HAP-1 (cell line): ENCODE measurements around the gene RELL2.

Experiments
- DNase-seq, 2 experiments: peaks; one replicate each; pipeline ENCODE4 v3.0.0-alpha.2; 2016 to 2020; ENCODE audit warnings: low spot score in 2 of 2
- H3K27me3 ChIP-seq: fragments of 250-450 bp; sonication (Bioruptor Pico); 2 replicates; pipeline ENCODE4 v1.5.1; 2020; ENCODE audit warnings: low read depth, mild to moderate bottlenecking, moderate library complexity
- H3K36me3 ChIP-seq: fragments of 250-450 bp; sonication (Bioruptor Pico); replicated peaks from 2 replicates; pipeline ENCODE4 v1.5.1; 2020; ENCODE audit warnings: mild to moderate bottlenecking
- H3K4me1 ChIP-seq: fragments of 250-450 bp; sonication (Bioruptor Pico); 2 replicates; pipeline ENCODE4 v1.5.1; 2020; ENCODE audit warnings: mild to moderate bottlenecking
- H3K4me3 ChIP-seq: fragments of 250-450 bp; sonication (Bioruptor Pico); 2 replicates; pipeline ENCODE4 v1.5.1; 2020; ENCODE audit warnings: mild to moderate bottlenecking, moderate library complexity
- H3K9me3 ChIP-seq: fragments of 250-450 bp; sonication (Bioruptor Pico); 2 replicates; pipeline ENCODE4 v1.5.1; 2020; ENCODE audit warnings: mild to moderate bottlenecking, moderate library complexity
- in situ Hi-C: fragments of 300-500 bp; cut with MboI; formaldehyde crosslinking; loops from 3 replicates; pipeline ENCODE4 v1.14.3; 2020; ENCODE audit warnings: low sequenced_read_pairs, inconsistent platforms, mixed read lengths

Gene RELL2

GRCh38 chr5:141633871-141634561 is 2.8 kb upstream of the RELL2 start:
- no peaks in the 10 kb centered on the region for H3K27me3 ChIP-seq
- H3K4me3 ChIP-seq: no peak overlapping the region
- peaks cover 13% of the 10 kb centered on the region for H3K4me1 ChIP-seq
- no peaks in the 10 kb centered on the region for H3K9me3 ChIP-seq
- H3K36me3 ChIP-seq: peaks cover 24% of the 10 kb centered on the region
- DNase-seq: no peak
- in situ Hi-C loops: no loop called here

- in situ Hi-C loops: no loop called here
- H3K4me1 ChIP-seq: peaks cover 13% of the 10 kb centered on the region
- peaks cover 17% of the 10 kb centered on the region for H3K36me3 ChIP-seq
- H3K9me3 ChIP-seq: no peaks in the 10 kb centered on the region
- DNase-seq: no peak
- no peak overlapping the region for H3K4me3 ChIP-seq
- no peaks in the 10 kb centered on the region for H3K27me3 ChIP-seq
Observed at GRCh38 chr5:141634720-141635119, 2.1 kb upstream of the RELL2 start.

DNA sequence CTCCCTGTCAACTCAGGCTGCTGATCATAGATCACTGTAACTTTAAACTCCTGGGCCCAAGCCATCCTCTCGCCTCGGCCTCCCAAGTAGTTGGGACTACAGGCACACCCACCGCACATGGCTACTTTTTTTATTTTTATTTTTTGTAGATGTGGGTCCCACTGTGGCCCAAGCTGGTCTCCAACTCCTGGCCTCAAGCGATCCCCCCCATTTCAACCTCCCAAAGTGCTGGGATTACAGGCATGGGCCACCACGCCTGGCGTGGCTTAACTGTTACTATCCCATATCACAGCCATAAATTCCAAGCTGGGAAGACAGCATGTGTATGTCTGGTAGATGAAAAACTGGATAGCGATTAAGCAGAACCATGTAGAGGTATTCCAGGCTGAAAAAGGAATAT is 1.2 kb upstream of the RELL2 start:
- Histone ChIP-seq H3K36me3 (peaks cover 12% of the 10 kb centered on the region), H3K4me3 (peak overlapping the region; percentile 89), H3K4me1 (peaks cover 13% of the 10 kb centered on the region), H3K27me3 (no peaks in the 10 kb centered on the region), H3K9me3 (no peaks in the 10 kb centered on the region)
- in situ Hi-C loops: no loop called here
- no peak for DNase-seq

- Histone ChIP-seq H3K27me3 (no peaks in the 10 kb centered on the region), H3K4me1 (peaks cover 13% of the 10 kb centered on the region), H3K36me3 (peaks cover 12% of the 10 kb centered on the region), H3K4me3 (peak overlapping the region; percentile 89), H3K9me3 (no peaks in the 10 kb centered on the region)
- in situ Hi-C loops: no loop called here
- no peak for DNase-seq
Observed at GRCh38 chr5:141636106-141636412, 738 bp upstream of the RELL2 start.

- Histone ChIP-seq H3K36me3 (peaks cover 8% of the 10 kb centered on the region), H3K4me3 (peak overlapping the region; percentile 89), H3K27me3 (no peaks in the 10 kb centered on the region), H3K4me1 (peaks cover 13% of the 10 kb centered on the region), H3K9me3 (no peaks in the 10 kb centered on the region)
- in situ Hi-C loops: no loop called here
- DNase-seq: peak in 1 of 2 experiments; percentile 64
Observed at GRCh38 chr5:141637123-141637766, 448 bp downstream of the RELL2 start.

GRCh38 chr5:141637767-141638419 is 1.1 kb downstream of the RELL2 start:
- H3K9me3 ChIP-seq: no peaks in the 10 kb centered on the region
- peaks cover 13% of the 10 kb centered on the region for H3K4me1 ChIP-seq
- DNase-seq: peak; percentile 32 to 83
- H3K4me3 ChIP-seq: peak overlapping the region; percentile 89
- H3K27me3 ChIP-seq: no peaks in the 10 kb centered on the region
- H3K36me3 ChIP-seq: peaks cover 6% of the 10 kb centered on the region
- in situ Hi-C loops: no loop called here

- DNase-seq: no peak
- Histone ChIP-seq H3K4me1 (peaks cover 13% of the 10 kb centered on the region), H3K9me3 (no peaks in the 10 kb centered on the region), H3K36me3 (peaks cover 5% of the 10 kb centered on the region), H3K4me3 (no peak overlapping the region), H3K27me3 (no peaks in the 10 kb centered on the region)
- in situ Hi-C loops: no loop called here
Observed at GRCh38 chr5:141638771-141639170, 2.0 kb downstream of the RELL2 start.

- Histone ChIP-seq H3K4me1 (peaks cover 13% of the 10 kb centered on the region), H3K4me3 (no peak overlapping the region), H3K9me3 (no peaks in the 10 kb centered on the region), H3K36me3 (peaks cover 5% of the 10 kb centered on the region), H3K27me3 (no peaks in the 10 kb centered on the region)
- in situ Hi-C loops: no loop called here
- DNase-seq: no peak
Observed at GRCh38 chr5:141639357-141640050, 2.7 kb downstream of the RELL2 start.

DNA sequence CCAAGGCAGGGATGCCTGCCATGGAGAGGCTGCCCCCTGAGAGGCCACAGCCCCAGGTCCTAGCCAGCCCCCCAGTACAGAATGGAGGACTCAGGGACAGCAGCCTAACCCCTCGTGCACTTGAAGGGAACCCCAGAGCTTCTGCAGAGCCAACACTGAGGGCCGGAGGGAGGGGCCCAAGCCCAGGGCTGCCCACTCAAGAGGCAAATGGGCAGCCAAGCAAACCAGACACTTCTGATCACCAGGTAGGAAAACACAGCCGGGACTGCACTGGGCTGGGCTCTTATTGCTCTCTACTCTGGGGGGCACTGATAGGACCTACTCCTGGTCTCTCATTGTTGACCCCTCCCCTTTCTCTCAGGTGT is 3.2 kb downstream of the RELL2 start:
- no peaks in the 10 kb centered on the region for H3K9me3 ChIP-seq
- peaks cover 5% of the 10 kb centered on the region for H3K36me3 ChIP-seq
- H3K27me3 ChIP-seq: no peaks in the 10 kb centered on the region
- peaks cover 10% of the 10 kb centered on the region for H3K4me1 ChIP-seq
- H3K4me3 ChIP-seq: no peak overlapping the region
- in situ Hi-C loops: no loop called here
- DNase-seq: no peak

DNA sequence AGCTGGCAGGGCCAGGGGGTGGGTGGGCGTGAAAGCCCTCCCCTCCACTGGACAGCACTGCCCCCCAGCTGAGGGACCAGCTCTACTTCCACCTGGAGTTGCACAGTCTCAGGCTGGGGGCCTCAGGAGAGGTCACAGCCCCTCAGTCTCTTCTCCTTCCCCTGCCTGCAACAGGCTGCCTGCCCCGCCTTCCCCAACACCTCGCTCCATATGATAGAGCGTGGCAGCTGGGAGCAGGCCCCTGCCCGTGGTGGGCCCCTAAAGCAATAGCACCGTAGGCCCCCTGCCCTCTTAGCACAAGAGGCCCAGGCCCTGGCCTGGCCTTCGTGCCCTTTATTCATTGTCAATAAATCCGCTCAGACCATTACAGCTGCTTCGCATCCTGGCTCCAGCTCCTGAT is 3.9 kb downstream of the RELL2 start:
- Histone ChIP-seq H3K27me3 (no peaks in the 10 kb centered on the region), H3K4me1 (peaks cover 3% of the 10 kb centered on the region), H3K9me3 (no peaks in the 10 kb centered on the region), H3K36me3 (peaks cover 5% of the 10 kb centered on the region), H3K4me3 (no peak overlapping the region)
- no peak for DNase-seq
- in situ Hi-C loops: no loop called here

- DNase-seq: no peak
- H3K27me3 ChIP-seq: no peaks in the 10 kb centered on the region
- in situ Hi-C loops: no loop called here
- H3K4me1 ChIP-seq: no peaks in the 10 kb centered on the region; the same call in 1 of the 2 replicates
- peaks cover 5% of the 10 kb centered on the region for H3K36me3 ChIP-seq
- H3K4me3 ChIP-seq: no peak overlapping the region
- no peaks in the 10 kb centered on the region for H3K9me3 ChIP-seq
Observed at GRCh38 chr5:141641634-141642267, 5.0 kb downstream of the RELL2 start.

DNA sequence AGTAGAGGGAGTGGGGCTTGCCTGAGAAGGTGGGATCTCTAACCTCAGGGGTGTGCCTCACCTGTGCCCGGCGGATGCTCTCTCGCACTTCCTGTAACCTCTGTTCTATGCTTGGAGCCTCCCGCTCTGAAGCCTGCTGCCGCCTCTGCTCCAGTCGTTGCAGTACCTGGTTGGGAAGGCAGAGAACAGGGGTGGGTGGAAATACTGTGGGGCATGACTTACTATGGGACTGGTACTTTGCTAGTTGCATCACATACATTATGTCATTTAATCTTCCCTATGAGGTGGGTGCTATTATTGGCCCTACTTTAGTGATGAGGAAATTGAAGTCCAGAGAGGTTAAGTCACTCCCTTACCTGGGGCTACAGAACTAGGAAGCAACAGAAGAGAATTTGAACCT is 9.2 kb downstream of the RELL2 start:
- H3K27me3 ChIP-seq: no peaks in the 10 kb centered on the region
- H3K36me3 ChIP-seq: peaks cover 5% of the 10 kb centered on the region
- no peak for DNase-seq
- no peaks in the 10 kb centered on the region for H3K4me1 ChIP-seq
- in situ Hi-C loops: no loop called here
- no peaks in the 10 kb centered on the region for H3K9me3 ChIP-seq
- no peak overlapping the region for H3K4me3 ChIP-seq

DNA sequence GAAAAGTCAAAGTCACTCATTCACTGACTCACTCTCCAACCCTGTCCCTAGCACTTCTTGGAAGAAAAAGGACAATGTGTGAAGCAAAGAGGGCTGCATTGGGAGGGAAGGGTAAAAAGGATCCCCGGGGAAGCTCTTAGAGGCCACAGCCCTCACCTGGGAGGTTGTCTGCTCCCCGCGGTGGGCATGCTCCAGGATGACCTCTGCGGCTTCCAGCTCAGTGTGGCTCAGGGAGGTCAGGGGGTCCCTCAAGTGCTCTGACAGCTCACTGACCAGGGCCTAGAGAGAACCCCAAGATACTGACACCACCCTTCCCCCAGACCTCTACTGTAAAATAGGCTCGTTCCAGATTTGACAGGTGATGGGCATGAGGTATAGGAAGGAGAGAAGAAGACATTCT is 10.4 kb downstream of the RELL2 start:
- Histone ChIP-seq H3K4me1 (peaks cover 3% of the 10 kb centered on the region; the same call in 1 of the 2 replicates), H3K27me3 (no peaks in the 10 kb centered on the region), H3K36me3 (peaks cover 5% of the 10 kb centered on the region), H3K9me3 (no peaks in the 10 kb centered on the region), H3K4me3 (no peak overlapping the region)
- in situ Hi-C loops: no loop called here
- no peak for DNase-seq
